Memory B cell (primary cell): ENCODE data around the gene MRGPRD.

Source experiments
- ATAC-seq: fragments of 150-1000 bp; cut with Tn5 transposase; 2 replicates; pipeline ENCODE4 v1.10.0; 2021; ENCODE audit warnings: low read depth, mild to moderate bottlenecking, moderate library complexity
- DNase-seq, 2 donors: peaks; one replicate each; pipeline ENCODE4 v3.0.0; 2022; ENCODE audit warnings: low spot score in 2 of 2
- H3K27ac Mint-ChIP-seq: one replicate; pipeline ENCODE4 v1.8.0; 2022; ENCODE audit warnings: mild to moderate bottlenecking, moderate library complexity, mixed read lengths
- H3K27me3 Mint-ChIP-seq: one replicate; pipeline ENCODE4 v1.8.0; 2022; ENCODE audit warnings: mixed read lengths
- H3K36me3 Mint-ChIP-seq: one replicate; pipeline ENCODE4 v1.8.0; 2022; ENCODE audit warnings: mild to moderate bottlenecking, mixed read lengths
- H3K4me1 Mint-ChIP-seq: one replicate; pipeline ENCODE4 v1.8.0; 2022; ENCODE audit warnings: mixed read lengths
- H3K4me3 Mint-ChIP-seq: one replicate; pipeline ENCODE4 v1.8.0; 2022; ENCODE audit warnings: mild to moderate bottlenecking, moderate library complexity, mixed read lengths
- H3K9me3 Mint-ChIP-seq: one replicate; pipeline ENCODE4 v1.8.0; 2022; ENCODE audit warnings: mixed read lengths

MRGPRD gene

GRCh38 chr11:68934321-68934645 lies 46.5 kb downstream of the MRGPRD start:
- ATAC-seq (no peak), DNase-seq (no peak)
- no peaks in the 10 kb centered on the region for H3K9me3 Mint-ChIP-seq
- H3K36me3 Mint-ChIP-seq: peaks cover 27% of the 10 kb centered on the region
- no peak overlapping the region for H3K27ac Mint-ChIP-seq
- no peak overlapping the region for H3K4me3 Mint-ChIP-seq
- no peaks in the 10 kb centered on the region for H3K27me3 Mint-ChIP-seq
- no peaks in the 10 kb centered on the region for H3K4me1 Mint-ChIP-seq

- Mint-ChIP-seq H3K4me1 (no peaks in the 10 kb centered on the region), H3K4me3 (no peak overlapping the region), H3K9me3 (no peaks in the 10 kb centered on the region), H3K36me3 (peaks cover 27% of the 10 kb centered on the region), H3K27ac (peak overlapping the region; percentile 69), H3K27me3 (no peaks in the 10 kb centered on the region)
- DNase-seq (no peak), ATAC-seq (no peak)
Observed at GRCh38 chr11:68933605-68934320, 47.0 kb downstream of the MRGPRD start.

- no peak overlapping the region for H3K4me3 Mint-ChIP-seq
- peaks cover 26% of the 10 kb centered on the region for H3K36me3 Mint-ChIP-seq
- ATAC-seq: no peak
- H3K27me3 Mint-ChIP-seq: no peaks in the 10 kb centered on the region
- H3K9me3 Mint-ChIP-seq: no peaks in the 10 kb centered on the region
- no peak for DNase-seq
- H3K27ac Mint-ChIP-seq: peak overlapping the region; percentile 69
- H3K4me1 Mint-ChIP-seq: no peaks in the 10 kb centered on the region
Observed at GRCh38 chr11:68932933-68933577, 47.7 kb downstream of the MRGPRD start.

GRCh38 chr11:68932358-68932757 lies 48.4 kb downstream of the MRGPRD start:
- ATAC-seq (no peak), DNase-seq (no peak)
- Mint-ChIP-seq H3K27me3 (no peaks in the 10 kb centered on the region), H3K9me3 (no peaks in the 10 kb centered on the region), H3K36me3 (peaks cover 28% of the 10 kb centered on the region), H3K27ac (no peak overlapping the region), H3K4me3 (no peak overlapping the region), H3K4me1 (peaks cover under 1% of the 10 kb centered on the region)

GRCh38 chr11:68931911-68932310 lies 48.9 kb downstream of the MRGPRD start:
- Mint-ChIP-seq H3K27ac (no peak overlapping the region), H3K36me3 (peaks cover 32% of the 10 kb centered on the region), H3K4me1 (peaks cover 4% of the 10 kb centered on the region), H3K9me3 (no peaks in the 10 kb centered on the region), H3K27me3 (no peaks in the 10 kb centered on the region), H3K4me3 (no peak overlapping the region)
- DNase-seq: no peak
- ATAC-seq: no peak

GRCh38 chr11:68930991-68931855 lies 49.6 kb downstream of the MRGPRD start:
- Mint-ChIP-seq H3K27me3 (no peaks in the 10 kb centered on the region), H3K4me3 (no peak overlapping the region), H3K4me1 (peaks cover 4% of the 10 kb centered on the region), H3K36me3 (peaks cover 33% of the 10 kb centered on the region), H3K27ac (no peak overlapping the region), H3K9me3 (no peaks in the 10 kb centered on the region)
- no peak for DNase-seq
- ATAC-seq: no peak
